SU-DHL-6 (cell line): ENCODE results near the gene BAIAP2L2.

Experiments used
- EZH2phosphoT487 ChIP-seq: fragments of 200-600 bp; sonication (generic), shearing (Covaris generic); conservative IDR thresholded peaks from 2 replicates; pipeline ENCODE4 v1.6.1; 2018; ENCODE audit warnings: mild to moderate bottlenecking, antibody characterized with exemption, low read length, moderate library complexity, mixed read lengths
- TF ChIP-seq, protein P1 (sequence below): fragments of 200-600 bp; sonication (generic); IDR thresholded peaks from one replicate; pipeline ENCODE4 v1.5.1; 2017; ENCODE audit warnings: antibody characterized with exemption, mild to moderate bottlenecking, low read length, moderate library complexity; ENCODE audit not compliant: insufficient read depth, poor library complexity, severe bottlenecking

DNA sequence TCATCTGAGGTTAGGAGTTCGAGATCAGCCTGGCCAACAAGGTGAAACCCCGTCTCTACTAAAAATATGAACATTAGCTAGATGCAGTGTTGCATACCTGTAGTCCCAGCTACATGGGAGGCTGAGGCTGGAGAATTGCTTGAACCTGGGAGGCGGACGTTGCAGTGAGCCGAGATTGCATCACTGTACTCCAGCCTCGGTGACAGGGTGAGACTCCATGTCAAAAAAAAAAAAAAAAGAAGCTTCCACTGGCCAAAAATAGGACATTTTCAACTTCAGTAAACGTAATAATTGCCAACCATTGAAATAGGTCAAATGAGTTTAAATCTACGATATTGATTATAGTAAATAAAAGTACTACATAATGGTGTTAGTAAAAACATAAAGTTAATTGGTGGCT is 6.8 kb downstream of the BAIAP2L2 start:
- TF ChIP-seq, protein P1, sequence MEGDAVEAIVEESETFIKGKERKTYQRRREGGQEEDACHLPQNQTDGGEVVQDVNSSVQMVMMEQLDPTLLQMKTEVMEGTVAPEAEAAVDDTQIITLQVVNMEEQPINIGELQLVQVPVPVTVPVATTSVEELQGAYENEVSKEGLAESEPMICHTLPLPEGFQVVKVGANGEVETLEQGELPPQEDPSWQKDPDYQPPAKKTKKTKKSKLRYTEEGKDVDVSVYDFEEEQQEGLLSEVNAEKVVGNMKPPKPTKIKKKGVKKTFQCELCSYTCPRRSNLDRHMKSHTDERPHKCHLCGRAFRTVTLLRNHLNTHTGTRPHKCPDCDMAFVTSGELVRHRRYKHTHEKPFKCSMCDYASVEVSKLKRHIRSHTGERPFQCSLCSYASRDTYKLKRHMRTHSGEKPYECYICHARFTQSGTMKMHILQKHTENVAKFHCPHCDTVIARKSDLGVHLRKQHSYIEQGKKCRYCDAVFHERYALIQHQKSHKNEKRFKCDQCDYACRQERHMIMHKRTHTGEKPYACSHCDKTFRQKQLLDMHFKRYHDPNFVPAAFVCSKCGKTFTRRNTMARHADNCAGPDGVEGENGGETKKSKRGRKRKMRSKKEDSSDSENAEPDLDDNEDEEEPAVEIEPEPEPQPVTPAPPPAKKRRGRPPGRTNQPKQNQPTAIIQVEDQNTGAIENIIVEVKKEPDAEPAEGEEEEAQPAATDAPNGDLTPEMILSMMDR = no peak
- no peak for TF ChIP-seq EZH2phosphoT487
